Measurements from ENCODE around the gene STXBP5.

DNA sequence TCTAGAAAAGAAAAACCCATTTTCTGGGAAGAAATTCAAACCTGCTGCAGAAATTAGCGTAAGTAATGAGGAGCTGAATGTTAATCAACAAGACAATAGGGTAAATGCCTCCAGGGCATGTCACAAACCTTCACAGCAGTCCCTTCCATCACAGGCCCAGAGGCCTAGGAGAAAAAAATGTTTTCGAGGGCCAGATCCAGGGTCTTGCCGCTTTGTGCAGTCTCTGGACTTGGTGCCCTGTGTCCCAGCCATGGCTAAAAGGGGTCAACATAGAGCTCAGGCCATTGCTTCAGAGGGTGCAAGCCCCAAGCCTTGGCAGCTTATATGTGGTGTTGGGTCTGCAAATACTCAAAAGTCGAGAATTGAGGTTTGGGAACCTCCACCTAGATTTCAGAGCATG, 99.8 kb downstream of the STXBP5 start:
- no peak for TF ChIP-seq POLR2A (IDR thresholded peaks at IDR 0.05)
- TF ChIP-seq CTCF (IDR thresholded peaks at IDR 0.05) = no peak
